Measurements from ENCODE around the gene PCDHGA1.

- TF ChIP-seq POLR2A (IDR thresholded peaks at IDR 0.05) (no peak), CTCF (IDR thresholded peaks at IDR 0.05) (peak in 4 of 7 experiments; percentile 21 to 34 (median 25))
Observed at GRCh38 chr5:141369994-141370848, 39.9 kb downstream of the PCDHGA1 start, which contains the start of gene PCDHGB3.

All from body of pancreas (tissue), 4 donors.